Stimulated activated naive CD8-positive, alpha-beta T cell treated with anti-CD3 and anti-CD28 coated beads, Interleukin-15, amount 100 ng/mL, for 72 hours (primary cell): ENCODE data around the gene PEMT.

Experiments
- ATAC-seq: fragments of 150-1000 bp; cut with Tn5 transposase; 2 replicates; pipeline ENCODE4 v1.10.0; 2021; ENCODE audit warnings: mild to moderate bottlenecking, moderate library complexity
- DNase-seq, 2 donors: peaks; one replicate each; pipeline ENCODE4 v3.0.0; 2021 to 2022
- H3K27ac Mint-ChIP-seq, 2 donors: one replicate each; pipeline ENCODE4 v1.8.0; 2022; ENCODE audit warnings: mild to moderate bottlenecking in 2 of 2, mixed read lengths in 2 of 2, moderate library complexity in 2 of 2
- H3K27me3 Mint-ChIP-seq: one replicate; pipeline ENCODE4 v1.8.0; 2022; ENCODE audit warnings: mixed read lengths
- H3K4me1 Mint-ChIP-seq: one replicate; pipeline ENCODE4 v1.8.0; 2022; ENCODE audit warnings: mild to moderate bottlenecking, mixed read lengths
- H3K4me3 Mint-ChIP-seq, 2 donors: one replicate each; pipeline ENCODE4 v1.8.0; 2022; ENCODE audit warnings: mild to moderate bottlenecking in 2 of 2, mixed read lengths in 2 of 2, moderate library complexity in 1 of 2
- H3K9me3 Mint-ChIP-seq, 2 donors: one replicate each; pipeline ENCODE4 v1.8.0; 2022; ENCODE audit warnings: mixed read lengths in 2 of 2

The PEMT gene

GRCh38 chr17:17613708-17614114 lies 22.2 kb upstream of the PEMT start:
- peaks cover 8% of the 10 kb centered on the region for H3K4me1 Mint-ChIP-seq
- no peak overlapping the region for H3K4me3 Mint-ChIP-seq
- H3K27me3 Mint-ChIP-seq: no peaks in the 10 kb centered on the region
- ATAC-seq: peak; percentile 99
- H3K9me3 Mint-ChIP-seq: peaks cover 5 to 7% of the 10 kb centered on the region in 2 donors
- no peak overlapping the region for H3K27ac Mint-ChIP-seq
- peak; percentile 40 to 54 for DNase-seq

GRCh38 chr17:17612085-17613022 lies 20.8 kb upstream of the PEMT start:
- Mint-ChIP-seq H3K27me3 (no peaks in the 10 kb centered on the region), H3K4me1 (peaks cover 8% of the 10 kb centered on the region), H3K9me3 (peaks cover 5 to 7% of the 10 kb centered on the region in 2 donors), H3K27ac (no peak overlapping the region), H3K4me3 (no peak overlapping the region)
- DNase-seq (no peak), ATAC-seq (no peak)

GRCh38 chr17:17609121-17609520 lies 17.6 kb upstream of the PEMT start:
- Mint-ChIP-seq H3K27ac (no peak overlapping the region), H3K9me3 (peaks cover 5 to 7% of the 10 kb centered on the region in 2 donors), H3K4me3 (no peak overlapping the region), H3K27me3 (no peaks in the 10 kb centered on the region), H3K4me1 (peaks cover 8% of the 10 kb centered on the region)
- ATAC-seq: no peak
- no peak for DNase-seq

GRCh38 chr17:17606416-17607000 lies 15.0 kb upstream of the PEMT start:
- no peaks in the 10 kb centered on the region for H3K4me1 Mint-ChIP-seq
- DNase-seq (no peak), ATAC-seq (no peak)
- H3K27me3 Mint-ChIP-seq: no peaks in the 10 kb centered on the region
- no peak overlapping the region for H3K27ac Mint-ChIP-seq
- H3K9me3 Mint-ChIP-seq: no peaks in the 10 kb centered on the region
- no peak overlapping the region for H3K4me3 Mint-ChIP-seq

GRCh38 chr17:17605729-17606088 lies 14.2 kb upstream of the PEMT start:
- DNase-seq (no peak), ATAC-seq (no peak)
- no peaks in the 10 kb centered on the region for H3K4me1 Mint-ChIP-seq
- no peaks in the 10 kb centered on the region for H3K9me3 Mint-ChIP-seq
- H3K4me3 Mint-ChIP-seq: no peak overlapping the region
- no peak overlapping the region for H3K27ac Mint-ChIP-seq
- H3K27me3 Mint-ChIP-seq: no peaks in the 10 kb centered on the region

GRCh38 chr17:17605083-17605728 lies 13.7 kb upstream of the PEMT start:
- Mint-ChIP-seq H3K9me3 (no peaks in the 10 kb centered on the region), H3K4me3 (no peak overlapping the region), H3K27ac (no peak overlapping the region), H3K4me1 (no peaks in the 10 kb centered on the region), H3K27me3 (no peaks in the 10 kb centered on the region)
- ATAC-seq (no peak), DNase-seq (no peak)

- Mint-ChIP-seq H3K4me3 (no peak overlapping the region), H3K9me3 (no peaks in the 10 kb centered on the region)
Observed at GRCh38 chr17:17603895-17604225, 12.4 kb upstream of the PEMT start.

GRCh38 chr17:17603178-17603894 lies 11.8 kb upstream of the PEMT start:
- no peaks in the 10 kb centered on the region for H3K27me3 Mint-ChIP-seq
- ATAC-seq: no peak
- H3K9me3 Mint-ChIP-seq: no peaks in the 10 kb centered on the region
- H3K27ac Mint-ChIP-seq: no peak overlapping the region
- no peak overlapping the region for H3K4me3 Mint-ChIP-seq
- no peaks in the 10 kb centered on the region for H3K4me1 Mint-ChIP-seq
- no peak for DNase-seq

More at GRCh38 chr17:17603895-17604225, 12.4 kb upstream of the PEMT start:
- DNase-seq (no peak), ATAC-seq (no peak)
- no peaks in the 10 kb centered on the region for H3K27me3 Mint-ChIP-seq
- no peaks in the 10 kb centered on the region for H3K4me1 Mint-ChIP-seq
- no peak overlapping the region for H3K27ac Mint-ChIP-seq

- Mint-ChIP-seq H3K27me3 (no peaks in the 10 kb centered on the region), H3K4me3 (no peak overlapping the region), H3K4me1 (no peaks in the 10 kb centered on the region), H3K27ac (no peak overlapping the region), H3K9me3 (no peaks in the 10 kb centered on the region)
- ATAC-seq (no peak), DNase-seq (no peak)
Observed at GRCh38 chr17:17599965-17600364, 8.5 kb upstream of the PEMT start.

- DNase-seq (no peak), ATAC-seq (no peak)
- Mint-ChIP-seq H3K4me3 (no peak overlapping the region), H3K4me1 (peaks cover 7% of the 10 kb centered on the region), H3K27me3 (no peaks in the 10 kb centered on the region), H3K27ac (no peak overlapping the region), H3K9me3 (no peaks in the 10 kb centered on the region)
Observed at GRCh38 chr17:17598003-17598402, 6.5 kb upstream of the PEMT start.

- DNase-seq: no peak
- Mint-ChIP-seq H3K9me3 (no peaks in the 10 kb centered on the region), H3K4me1 (peaks cover 23% of the 10 kb centered on the region), H3K27me3 (no peaks in the 10 kb centered on the region), H3K27ac (no peak overlapping the region), H3K4me3 (no peak overlapping the region)
- ATAC-seq: no peak
Observed at GRCh38 chr17:17595755-17596154, 4.2 kb upstream of the PEMT start.

GRCh38 chr17:17593222-17593620 lies 1.7 kb upstream of the PEMT start:
- H3K4me1 Mint-ChIP-seq: peaks cover 38% of the 10 kb centered on the region
- peak overlapping the region; percentile 90 to 95 for H3K4me3 Mint-ChIP-seq
- no peak for DNase-seq
- H3K9me3 Mint-ChIP-seq: no peaks in the 10 kb centered on the region
- peak overlapping the region in 1 of 2 donors; percentile 91 for H3K27ac Mint-ChIP-seq
- no peaks in the 10 kb centered on the region for H3K27me3 Mint-ChIP-seq
- no peak for ATAC-seq

- Mint-ChIP-seq H3K4me1 (peaks cover 42% of the 10 kb centered on the region), H3K27me3 (no peaks in the 10 kb centered on the region), H3K27ac (peak overlapping the region; percentile 92 to 94), H3K4me3 (peak overlapping the region; percentile 90 to 95), H3K9me3 (no peaks in the 10 kb centered on the region)
- ATAC-seq: peak; percentile 14
- no peak for DNase-seq
Observed at GRCh38 chr17:17590883-17591354, 589 bp downstream of the PEMT start.

GRCh38 chr17:17590141-17590751 lies 1.3 kb downstream of the PEMT start:
- H3K27me3 Mint-ChIP-seq: no peaks in the 10 kb centered on the region
- ATAC-seq: no peak
- DNase-seq: no peak

More at GRCh38 chr17:17590141-17590751, 1.3 kb downstream of the PEMT start:
- peak overlapping the region; percentile 90 to 95 for H3K4me3 Mint-ChIP-seq
- H3K9me3 Mint-ChIP-seq: no peaks in the 10 kb centered on the region
- peak overlapping the region in 1 of 2 donors; percentile 94 for H3K27ac Mint-ChIP-seq
- peaks cover 47% of the 10 kb centered on the region for H3K4me1 Mint-ChIP-seq
